Measurements from ENCODE around the gene ULBP1.
"Not testable (repeated sequence)": the region's sequence is repeated elsewhere in the genome, so short reads cannot be mapped to it uniquely, and the experiment has no call there.

ULBP1 gene

DNA sequence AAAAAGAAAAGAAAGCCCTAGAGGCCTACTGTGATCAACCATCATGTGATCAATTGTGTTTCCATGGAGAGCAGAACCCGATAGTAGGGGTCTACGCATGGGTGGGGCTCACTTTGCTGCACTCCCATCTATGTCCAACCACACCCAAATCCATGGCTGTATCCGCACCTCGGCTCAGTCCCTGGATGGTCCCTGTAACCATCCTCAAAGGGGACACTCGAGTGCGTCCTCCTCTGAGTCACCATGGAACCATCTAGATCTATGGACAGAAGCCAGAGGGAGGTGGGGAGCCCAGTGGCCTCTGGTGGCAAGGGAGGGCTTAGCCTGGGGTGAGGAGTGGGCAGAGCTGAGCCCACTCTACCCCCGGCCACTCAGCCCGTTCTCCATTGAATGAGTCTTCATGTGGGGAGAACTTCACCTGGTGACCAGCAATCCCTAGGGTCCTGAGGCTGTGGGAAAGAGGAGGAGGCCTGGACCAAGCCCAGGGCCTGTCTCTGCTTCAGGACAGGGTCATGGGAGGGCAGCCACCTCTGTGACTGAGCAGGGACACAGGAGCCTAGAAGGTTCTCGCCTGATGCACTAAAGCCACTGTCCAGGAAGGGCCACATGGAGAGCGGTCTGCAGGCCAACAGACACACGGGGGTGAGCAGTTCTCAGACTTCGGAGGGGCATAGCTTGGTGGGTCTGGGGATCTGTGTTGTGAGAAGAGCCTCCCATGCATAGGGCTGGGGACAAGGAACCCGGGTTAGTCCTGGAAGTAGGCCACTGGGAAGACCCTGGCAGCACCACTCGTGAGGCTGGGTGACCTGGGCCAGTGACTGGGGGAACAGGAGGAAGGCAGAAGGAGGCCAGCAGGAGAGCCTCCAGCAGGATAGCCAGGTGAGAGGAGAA is 42.3 kb downstream of the ULBP1 start:
- H3K27ac ChIP-seq, result no peak overlapping the region
- H3K4me1 ChIP-seq, result peaks cover 0 to 19% (median 15%) of the 10 kb centered on the region in 4 donors
- H3K27me3 ChIP-seq, result peaks cover 0 to 85% of the 10 kb centered on the region in 2 donors
- no peaks in the 10 kb centered on the region for H3K9me3 ChIP-seq
- no peaks in the 10 kb centered on the region for H3K36me3 ChIP-seq
- intact Hi-C loops (cut with DNase I; ENCODE audit: low total_unique reads), result no loop called here
- peak in 1 of 2 donors; percentile 59 for DNase-seq
- peak overlapping the region; percentile 49 to 61 for H3K4me3 ChIP-seq
- TF ChIP-seq, protein P1, sequence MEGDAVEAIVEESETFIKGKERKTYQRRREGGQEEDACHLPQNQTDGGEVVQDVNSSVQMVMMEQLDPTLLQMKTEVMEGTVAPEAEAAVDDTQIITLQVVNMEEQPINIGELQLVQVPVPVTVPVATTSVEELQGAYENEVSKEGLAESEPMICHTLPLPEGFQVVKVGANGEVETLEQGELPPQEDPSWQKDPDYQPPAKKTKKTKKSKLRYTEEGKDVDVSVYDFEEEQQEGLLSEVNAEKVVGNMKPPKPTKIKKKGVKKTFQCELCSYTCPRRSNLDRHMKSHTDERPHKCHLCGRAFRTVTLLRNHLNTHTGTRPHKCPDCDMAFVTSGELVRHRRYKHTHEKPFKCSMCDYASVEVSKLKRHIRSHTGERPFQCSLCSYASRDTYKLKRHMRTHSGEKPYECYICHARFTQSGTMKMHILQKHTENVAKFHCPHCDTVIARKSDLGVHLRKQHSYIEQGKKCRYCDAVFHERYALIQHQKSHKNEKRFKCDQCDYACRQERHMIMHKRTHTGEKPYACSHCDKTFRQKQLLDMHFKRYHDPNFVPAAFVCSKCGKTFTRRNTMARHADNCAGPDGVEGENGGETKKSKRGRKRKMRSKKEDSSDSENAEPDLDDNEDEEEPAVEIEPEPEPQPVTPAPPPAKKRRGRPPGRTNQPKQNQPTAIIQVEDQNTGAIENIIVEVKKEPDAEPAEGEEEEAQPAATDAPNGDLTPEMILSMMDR (IDR thresholded peaks at IDR 0.05), result no peak

DNA sequence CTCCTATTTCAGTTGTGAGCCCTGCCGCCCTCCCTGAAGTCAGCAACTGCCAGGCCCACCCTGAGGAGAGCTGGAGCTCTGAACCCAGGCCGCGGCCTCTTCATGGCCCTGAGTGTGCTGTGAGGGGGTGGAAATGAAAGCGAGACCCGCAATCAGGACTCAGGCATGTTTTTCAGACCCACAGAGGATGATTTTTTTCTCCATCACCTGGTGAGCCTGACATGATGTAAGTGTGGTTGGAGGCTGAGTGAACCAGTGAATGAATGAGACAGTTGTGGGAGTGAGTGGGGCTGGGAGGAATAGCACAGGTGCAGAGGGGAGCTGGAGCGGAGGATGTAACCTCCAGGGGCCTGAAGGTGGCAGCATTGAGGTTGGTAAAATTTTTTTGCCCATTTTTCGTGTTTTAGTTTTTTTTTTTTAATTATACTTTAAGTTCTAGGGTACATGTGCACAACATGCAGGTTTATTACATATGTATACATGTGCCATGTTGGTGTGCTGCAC is 43.3 kb downstream of the ULBP1 start:
- Histone ChIP-seq H3K9me3 (no peaks in the 10 kb centered on the region), H3K4me1 (peaks cover 0 to 19% (median 15%) of the 10 kb centered on the region in 4 donors), H3K4me3 (no peak overlapping the region), H3K27me3 (peaks cover 0 to 78% of the 10 kb centered on the region in 2 donors), H3K27ac (no peak overlapping the region), H3K36me3 (no peaks in the 10 kb centered on the region)
- DNase-seq, result peak in 1 of 2 donors; percentile 51
- intact Hi-C loops (cut with DNase I; ENCODE audit: low total_unique reads), result no loop called here
- TF ChIP-seq, protein P1 (IDR thresholded peaks at IDR 0.05), result peak in 1 of 2 experiments; percentile 17

DNA sequence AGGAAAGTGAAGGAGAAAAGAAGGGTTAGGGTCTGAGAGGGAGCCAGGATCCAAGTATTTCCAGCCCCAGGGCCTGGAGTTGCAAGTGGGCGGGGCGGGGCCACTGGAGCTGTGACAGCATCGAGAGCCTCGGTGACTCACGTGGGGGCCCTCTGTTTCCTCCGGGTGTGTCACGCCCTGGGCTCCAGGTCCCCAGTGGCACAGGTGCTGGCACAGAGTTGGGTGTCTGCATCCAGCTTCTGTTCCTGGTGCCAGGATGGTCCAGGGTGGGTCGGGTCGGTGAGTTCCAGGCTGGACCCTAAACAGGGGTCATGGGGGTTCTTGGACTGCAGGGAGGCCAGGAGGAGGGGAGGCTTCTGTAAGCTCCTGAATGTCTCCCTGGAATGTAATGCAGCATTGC is 44.8 kb downstream of the ULBP1 start:
- no peaks in the 10 kb centered on the region for H3K36me3 ChIP-seq
- no peaks in the 10 kb centered on the region for H3K9me3 ChIP-seq
- no peak overlapping the region for H3K4me3 ChIP-seq
- TF ChIP-seq, protein P1 (IDR thresholded peaks at IDR 0.05), result no peak
- no peak overlapping the region for H3K27ac ChIP-seq
- peaks cover 0 to 75% of the 10 kb centered on the region in 2 donors for H3K27me3 ChIP-seq
- intact Hi-C loops (cut with DNase I; ENCODE audit: low total_unique reads), result no loop called here
- H3K4me1 ChIP-seq, result peaks cover 0 to 19% (median 15%) of the 10 kb centered on the region in 4 donors
- peak in 1 of 2 donors; percentile 56 for DNase-seq

DNA sequence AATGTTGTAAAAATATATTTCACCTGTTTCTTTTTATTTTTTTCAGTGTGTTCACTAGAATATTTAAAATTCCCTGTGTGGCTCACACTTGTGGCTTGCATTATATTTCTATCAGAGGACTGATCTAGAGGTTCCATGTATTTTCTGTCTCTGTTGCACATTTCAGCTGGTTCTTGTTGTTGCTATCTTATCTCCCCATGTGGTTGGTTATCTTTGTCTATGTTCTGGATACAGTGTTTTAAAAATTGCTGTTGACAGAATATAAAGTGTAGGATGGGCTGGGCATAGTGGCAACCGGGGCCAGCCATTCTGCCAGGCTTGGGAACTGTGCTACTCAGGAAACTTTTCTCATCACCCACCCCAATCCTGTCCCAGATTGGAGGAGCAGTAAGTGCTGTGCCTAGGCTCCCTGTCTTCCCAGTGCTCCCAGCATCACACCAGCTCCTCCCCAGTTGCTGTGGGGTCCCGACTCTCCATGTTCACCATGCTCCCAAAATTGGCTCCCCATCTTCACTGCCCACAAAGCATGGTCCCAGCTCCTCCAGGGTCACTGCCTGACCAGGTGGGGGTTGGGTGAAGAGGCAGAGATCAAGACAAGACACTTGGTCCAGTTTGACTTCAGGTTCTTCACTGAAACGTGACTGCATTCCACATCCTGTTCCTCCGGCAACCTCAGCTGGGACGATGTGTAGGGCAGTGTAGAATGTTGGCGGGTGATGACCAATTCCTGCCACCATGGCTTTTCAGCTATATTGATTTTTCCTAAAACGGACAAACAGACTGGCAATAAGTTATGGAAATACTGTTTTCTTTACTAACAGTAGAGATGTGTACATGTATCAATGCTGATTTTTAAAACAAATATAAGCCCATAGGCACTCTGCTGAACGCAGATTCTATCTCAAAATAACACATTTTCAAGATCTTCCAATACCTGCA is 49.4 kb downstream of the ULBP1 start:
- DNase-seq; H3K27ac ChIP-seq; H3K36me3 ChIP-seq; intact Hi-C loops (cut with DNase I; ENCODE audit: low total_unique reads); H3K4me3 ChIP-seq; H3K9me3 ChIP-seq: not testable (repeated sequence)
- H3K27me3 ChIP-seq, result peaks cover 0 to 70% of the 10 kb centered on the region in 2 donors
- H3K4me1 ChIP-seq, result peaks cover 0 to 12% (median 1%) of the 10 kb centered on the region in 4 donors

DNA sequence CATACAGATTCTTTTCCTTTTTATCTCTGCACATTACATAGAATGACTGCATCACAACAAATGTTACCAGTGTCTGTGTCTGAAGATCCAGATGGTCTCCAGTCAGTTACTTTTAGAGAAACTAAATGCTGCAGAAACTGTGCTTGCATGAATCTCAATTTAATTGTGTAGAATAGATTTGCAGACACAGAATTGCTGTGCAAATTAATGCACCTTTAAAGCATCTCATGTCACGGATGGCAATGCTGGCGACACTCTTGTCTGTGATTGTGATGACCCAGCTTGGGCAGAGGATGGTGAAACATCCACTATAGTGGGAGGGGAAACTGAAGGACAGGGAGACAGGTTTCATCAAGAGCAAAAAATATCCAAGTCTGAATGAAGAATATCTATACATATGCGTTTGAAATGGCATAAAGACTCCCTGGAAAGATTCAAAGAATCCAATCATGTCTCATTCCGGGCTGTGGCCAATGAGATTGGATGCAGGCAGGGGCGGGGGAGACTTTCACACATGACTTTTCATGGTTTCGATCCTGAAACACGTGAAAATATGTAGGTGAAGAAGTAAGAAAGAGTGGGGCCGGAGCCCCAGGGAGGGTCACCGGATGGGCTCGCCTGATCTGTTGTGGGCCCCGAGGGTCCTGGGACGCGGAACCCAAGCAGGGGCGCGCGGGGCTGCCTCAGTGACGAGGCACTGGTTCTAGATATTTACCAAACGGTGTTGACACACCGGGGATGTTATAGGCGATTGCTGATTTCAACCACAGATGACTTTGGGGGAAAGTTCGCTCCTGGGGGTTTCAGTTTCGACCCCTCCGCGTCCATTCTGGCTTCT is 50.3 kb downstream of the ULBP1 start:
- H3K9me3 ChIP-seq; H3K27ac ChIP-seq; H3K4me3 ChIP-seq; H3K36me3 ChIP-seq; DNase-seq; intact Hi-C loops (cut with DNase I; ENCODE audit: low total_unique reads): not testable (repeated sequence)
- Histone ChIP-seq H3K4me1 (peaks cover 0 to 12% (median 1%) of the 10 kb centered on the region in 4 donors), H3K27me3 (peaks cover 0 to 70% of the 10 kb centered on the region in 2 donors)

DNA sequence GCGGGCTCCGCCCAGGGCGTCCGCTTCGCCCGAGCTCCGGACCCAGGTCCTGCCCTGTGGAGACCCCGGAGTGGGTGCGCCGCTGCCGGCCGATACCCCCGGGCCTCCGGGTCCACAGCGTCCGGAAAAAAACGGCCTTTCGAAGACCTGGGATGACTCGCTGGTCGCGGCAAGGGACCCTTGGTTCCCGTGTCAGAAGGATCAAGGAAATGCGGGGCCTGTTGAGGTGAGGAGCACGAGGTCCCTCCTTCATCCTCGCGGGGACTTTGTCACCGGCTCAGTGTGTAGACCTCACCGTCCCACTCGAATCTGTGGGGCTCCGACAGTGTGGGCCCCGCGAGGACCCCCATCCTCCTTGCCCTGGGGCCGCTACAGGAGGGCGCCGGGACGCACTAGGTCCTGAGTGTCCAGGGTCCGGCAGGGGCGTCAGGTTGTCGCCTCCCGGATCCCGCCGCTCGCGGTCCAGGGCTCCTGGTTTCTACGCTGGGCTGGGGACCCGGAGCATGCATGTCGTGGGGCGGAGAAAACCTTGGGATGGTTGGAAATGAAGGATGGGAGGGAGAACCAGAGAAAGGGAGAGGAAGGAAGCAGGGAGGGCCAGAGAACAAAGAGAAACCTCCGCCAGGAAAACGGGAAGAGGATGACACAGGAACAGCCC is 51.0 kb downstream of the ULBP1 start:
- intact Hi-C loops (cut with DNase I; ENCODE audit: low total_unique reads), result loop anchor here (5.0 kb wide), 1 partner anchor 177 kb away; no protein-coding TSS in a partner anchor
- H3K4me1 ChIP-seq, result peaks cover 0 to 12% (median 1%) of the 10 kb centered on the region in 4 donors
- DNase-seq, H3K4me3 ChIP-seq, H3K36me3 ChIP-seq, H3K9me3 ChIP-seq, H3K27ac ChIP-seq: not testable (repeated sequence)
- H3K27me3 ChIP-seq, result peaks cover 0 to 68% of the 10 kb centered on the region in 2 donors

DNA sequence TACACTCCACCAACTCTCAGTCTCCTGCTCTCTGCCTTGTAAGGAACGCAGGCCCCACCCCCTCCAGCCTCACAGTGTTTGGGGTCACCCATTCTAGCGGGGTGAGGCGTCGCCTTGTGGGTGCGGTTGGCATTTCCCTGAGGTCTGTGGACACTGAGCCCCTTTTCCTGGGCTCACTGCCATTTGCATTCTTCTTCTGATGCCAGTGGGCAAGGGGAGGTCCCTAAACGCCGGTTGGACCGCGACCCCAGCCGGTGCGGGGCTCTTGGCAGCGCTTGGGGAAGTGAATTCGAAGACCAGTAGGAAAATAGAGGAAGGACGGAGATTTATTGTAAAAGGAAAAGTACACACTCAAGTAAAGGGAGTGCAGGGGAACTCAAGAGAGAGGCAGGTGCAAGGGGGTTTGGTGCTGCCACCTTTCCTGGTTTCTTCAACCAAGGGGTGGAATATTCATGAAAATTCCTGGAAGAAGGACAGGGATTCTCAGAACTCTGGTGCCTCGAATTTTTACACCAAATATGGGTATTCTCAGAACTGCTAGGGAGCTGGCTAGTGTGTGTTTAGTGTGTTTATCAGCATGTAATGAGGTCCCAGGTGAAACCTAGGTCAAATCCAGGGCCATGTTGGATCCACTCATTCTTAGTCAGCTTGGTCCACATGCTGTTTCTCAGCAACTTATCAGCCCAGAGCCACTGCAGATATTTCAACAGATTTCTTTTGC is 51.7 kb downstream of the ULBP1 start:
- not testable (repeated sequence) for H3K27ac ChIP-seq, H3K4me3 ChIP-seq, H3K9me3 ChIP-seq, H3K36me3 ChIP-seq, DNase-seq
- intact Hi-C loops (cut with DNase I; ENCODE audit: low total_unique reads), result loop anchor here (5.0 kb wide), 1 partner anchor 178 kb away; no protein-coding TSS in a partner anchor
- Histone ChIP-seq H3K4me1 (peaks cover 0 to 12% (median 1%) of the 10 kb centered on the region in 4 donors), H3K27me3 (peaks cover 0 to 63% of the 10 kb centered on the region in 2 donors)

Measured in tibial artery (tissue), 4 donors.